CD8-positive, alpha-beta memory T cell (primary cell): ENCODE measurements around the gene SRGAP1. TPM values are rescaled to one million over a fixed set of nuclear protein-coding genes. Genes with fewer than 3 reads are reported as not detected.
A peak's percentile ranks its signal among the peaks of the same experiment; 100 is the strongest.

Experiments used
- CTCF ChIA-PET: fragments of 350-600 bp; sonication (Branson Sonifier 250); formaldehyde crosslinking; loops from one replicate; lab custom pipeline; 2021; ENCODE audit warnings: antibody characterized with exemption; lab: Charles Lee
- POLR2A ChIA-PET: fragments of 350-600 bp; sonication (Branson Sonifier 250); formaldehyde crosslinking; loops from one replicate; lab custom pipeline; 2021; ENCODE audit warnings: antibody characterized with exemption; lab: Charles Lee
- DNase-seq, 5 donors: peaks; one replicate each; pipeline versions ENCODE4 v3.0.0 to v3.0.0-alpha.2; 2020 to 2022; ENCODE audit warnings: mixed read lengths in 1 of 5
- H3K27ac ChIP-seq: one replicate; pipeline ENCODE4 v1.7.0; 2013; ENCODE audit warnings: low read depth, mild to moderate bottlenecking, low read length, moderate library complexity
- H3K27me3 ChIP-seq: 2 replicates; pipeline ENCODE4 v1.7.0; 2013; ENCODE audit warnings: low read length, mild to moderate bottlenecking; ENCODE audit not compliant: insufficient read depth, poor library complexity, severe bottlenecking
- H3K36me3 ChIP-seq: 2 replicates; pipeline ENCODE4 v1.7.0; 2013; ENCODE audit warnings: mild to moderate bottlenecking, low read length, moderate library complexity; ENCODE audit not compliant: insufficient read depth
- H3K4me1 ChIP-seq: 2 replicates; pipeline ENCODE4 v1.7.0; 2013; ENCODE audit warnings: mild to moderate bottlenecking, low read length, moderate library complexity; ENCODE audit not compliant: insufficient read depth
- H3K4me3 ChIP-seq: 2 replicates; pipeline ENCODE4 v1.7.0; 2013; ENCODE audit warnings: mild to moderate bottlenecking, low read length
- H3K9me3 ChIP-seq: 2 replicates; pipeline ENCODE4 v1.7.0; 2013; ENCODE audit warnings: mild to moderate bottlenecking, low read length
- H3K27ac Mint-ChIP-seq, 8 donors: one replicate each; pipeline ENCODE4 v1.8.0; 2020 to 2021; ENCODE audit warnings: mixed read lengths in 8 of 8, mild to moderate bottlenecking in 6 of 8, inconsistent platforms in 3 of 8, moderate library complexity in 3 of 8
- H3K27me3 Mint-ChIP-seq, 2 donors: one replicate each; pipeline ENCODE4 v1.8.0; 2020 to 2021; ENCODE audit warnings: mixed read lengths in 2 of 2, mild to moderate bottlenecking in 1 of 2, moderate library complexity in 1 of 2
- H3K36me3 Mint-ChIP-seq, 3 donors: one replicate each; pipeline ENCODE4 v1.8.0; 2020 to 2021; ENCODE audit warnings: mixed read lengths in 3 of 3, inconsistent platforms in 1 of 3, mild to moderate bottlenecking in 1 of 3
- H3K4me1 Mint-ChIP-seq, 3 donors: one replicate each; pipeline ENCODE4 v1.8.0; 2020 to 2021; ENCODE audit warnings: mixed read lengths in 3 of 3, inconsistent platforms in 1 of 3, mild to moderate bottlenecking in 1 of 3
- H3K4me3 Mint-ChIP-seq, 7 donors: one replicate each; pipeline ENCODE4 v1.8.0; 2020 to 2021; ENCODE audit warnings: mixed read lengths in 7 of 7, mild to moderate bottlenecking in 6 of 7, moderate library complexity in 4 of 7, inconsistent platforms in 2 of 7
- H3K9me3 Mint-ChIP-seq, 5 donors: one replicate each; pipeline ENCODE4 v1.8.0; 2020 to 2022; ENCODE audit warnings: mixed read lengths in 5 of 5, mild to moderate bottlenecking in 3 of 5, moderate library complexity in 2 of 5, inconsistent platforms in 1 of 5
- polyA plus RNA-seq: library from polyadenylated mRNA; unstranded; fragments of 300-500 nt; fragmentation: Illumina TruSeq; gene quantifications from one replicate; pipeline ENCODE4 v1.2.3, GENCODE V29; 2021
- total RNA-seq, 2 experiments: library from RNA; stranded (reverse); gene quantifications; one replicate each; pipeline ENCODE4 v1.2.3, GENCODE V29; 2021

The SRGAP1 gene
- total and polyA plus RNA-seq, 3 experiments from 2014 or later, result 0.09 to 0.64 (median 0.61) TPM

DNA sequence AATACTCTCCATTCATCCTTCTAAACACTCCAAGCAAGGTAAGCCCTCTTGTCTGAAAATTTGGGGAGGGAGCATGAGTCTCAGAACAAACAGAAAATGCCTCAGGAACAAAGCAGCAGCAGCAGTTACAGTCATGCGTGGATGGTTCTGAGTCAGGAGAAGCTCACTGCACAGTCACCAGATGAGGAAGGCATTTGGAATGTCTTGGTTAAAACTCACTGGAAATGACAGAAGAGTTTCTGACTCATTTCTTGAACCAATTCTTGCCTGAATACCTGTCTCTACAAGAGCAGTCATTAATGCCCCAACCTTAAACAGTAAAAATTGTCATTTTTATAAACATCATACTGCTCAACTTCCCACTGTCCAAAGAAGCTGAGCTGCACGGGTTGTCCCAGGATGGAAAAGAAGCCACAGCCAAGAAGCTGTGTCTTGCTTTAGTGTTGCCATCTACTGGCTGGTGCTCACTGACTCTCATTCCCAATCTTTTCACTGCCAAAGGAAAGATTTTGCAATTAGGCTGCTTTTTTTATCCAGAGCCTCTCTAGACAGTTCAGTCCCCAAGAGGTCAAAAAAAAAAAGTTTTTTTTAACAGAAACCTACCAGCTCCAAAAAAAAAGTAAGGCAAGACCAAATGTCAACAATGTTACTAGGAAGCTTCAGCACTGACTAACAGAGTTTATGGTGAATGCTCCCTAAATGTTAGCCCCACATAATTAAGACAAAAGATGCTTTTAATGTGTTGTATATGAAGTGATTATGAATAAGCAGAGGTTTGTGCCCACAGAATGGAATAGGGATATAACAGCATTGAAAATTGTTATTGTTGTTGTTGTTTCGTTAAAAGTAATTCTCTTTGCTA lies 337.2 kb downstream of the SRGAP1 start:
- Histone ChIP-seq H3K4me1 (no peaks in the 10 kb centered on the region), H3K27me3 (no peaks in the 10 kb centered on the region), H3K36me3 (no peaks in the 10 kb centered on the region), H3K27ac (no peak overlapping the region), H3K4me3 (no peak overlapping the region), H3K9me3 (no peaks in the 10 kb centered on the region)
- Mint-ChIP-seq H3K4me1 (no peaks in the 10 kb centered on the region), H3K4me3 (no peak overlapping the region), H3K27me3 (no peaks in the 10 kb centered on the region), H3K27ac (no peak overlapping the region), H3K9me3 (no peaks in the 10 kb centered on the region), H3K36me3 (peaks cover 1 to 21% (median 5%) of the 10 kb centered on the region in 3 donors)
- CTCF ChIA-PET, result no interaction called here
- POLR2A ChIA-PET, result no interaction called here
- no peak for DNase-seq

DNA sequence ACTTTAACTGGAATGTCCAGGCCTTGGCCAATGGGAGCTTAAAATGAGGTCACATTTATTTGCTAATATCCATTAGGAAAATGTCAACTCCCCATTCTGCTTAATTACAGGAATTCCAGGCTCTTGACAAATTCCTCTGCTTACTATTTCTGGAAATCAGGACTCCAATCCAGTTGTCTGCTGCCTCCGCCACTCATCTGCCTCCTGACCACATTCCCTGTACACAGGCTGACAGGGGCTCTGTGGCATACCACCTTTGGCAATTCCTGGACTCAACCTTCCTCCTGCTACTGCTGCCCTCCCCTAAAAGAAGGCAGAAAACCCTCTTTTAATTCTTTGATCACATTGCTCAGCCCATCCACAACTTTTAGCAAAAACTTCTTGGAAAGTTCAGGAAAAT lies 339.7 kb downstream of the SRGAP1 start:
- Mint-ChIP-seq H3K9me3 (no peaks in the 10 kb centered on the region), H3K27me3 (peaks cover 0 to 2% of the 10 kb centered on the region in 2 donors), H3K27ac (no peak overlapping the region), H3K4me1 (no peaks in the 10 kb centered on the region), H3K36me3 (peaks cover 3 to 21% (median 9%) of the 10 kb centered on the region in 3 donors), H3K4me3 (no peak overlapping the region)
- CTCF ChIA-PET, result no interaction called here
- no peak for DNase-seq
- no peaks in the 10 kb centered on the region for H3K9me3 ChIP-seq
- POLR2A ChIA-PET, result no interaction called here
- no peaks in the 10 kb centered on the region for H3K27me3 ChIP-seq
- H3K36me3 ChIP-seq, result no peaks in the 10 kb centered on the region
- no peak overlapping the region for H3K4me3 ChIP-seq
- H3K4me1 ChIP-seq, result no peaks in the 10 kb centered on the region
- no peak overlapping the region for H3K27ac ChIP-seq

- Mint-ChIP-seq H3K4me1 (no peaks in the 10 kb centered on the region), H3K27ac (no peak overlapping the region), H3K9me3 (no peaks in the 10 kb centered on the region), H3K36me3 (peaks cover 8 to 21% (median 9%) of the 10 kb centered on the region in 3 donors), H3K27me3 (peaks cover 0 to 2% of the 10 kb centered on the region in 2 donors), H3K4me3 (no peak overlapping the region)
- DNase-seq, result no peak
- ChIA-PET POLR2A (interaction anchor here (0.7 kb wide), 1 partner anchor 35 kb away, joined by 3 read pairs; the partner anchor contains the start of gene KICS2), CTCF (no interaction called here)
- Histone ChIP-seq H3K27me3 (no peaks in the 10 kb centered on the region), H3K36me3 (no peaks in the 10 kb centered on the region), H3K27ac (no peak overlapping the region), H3K9me3 (no peaks in the 10 kb centered on the region), H3K4me1 (no peaks in the 10 kb centered on the region), H3K4me3 (no peak overlapping the region)
Observed at GRCh38 chr12:64186789-64187188, 342.3 kb downstream of the SRGAP1 start.

- Histone ChIP-seq H3K27ac (no peak overlapping the region), H3K4me1 (no peaks in the 10 kb centered on the region), H3K27me3 (no peaks in the 10 kb centered on the region), H3K4me3 (no peak overlapping the region), H3K9me3 (no peaks in the 10 kb centered on the region), H3K36me3 (no peaks in the 10 kb centered on the region)
- Mint-ChIP-seq H3K4me3 (no peak overlapping the region), H3K4me1 (no peaks in the 10 kb centered on the region), H3K27ac (no peak overlapping the region), H3K27me3 (peaks cover 0 to 2% of the 10 kb centered on the region in 2 donors), H3K9me3 (no peaks in the 10 kb centered on the region), H3K36me3 (peaks cover 11 to 23% (median 13%) of the 10 kb centered on the region in 3 donors)
- ChIA-PET CTCF (no interaction called here), POLR2A (no interaction called here)
- DNase-seq, result no peak
Observed at GRCh38 chr12:64187370-64187769, 342.9 kb downstream of the SRGAP1 start.

GRCh38 chr12:64187794-64188193 lies 343.3 kb downstream of the SRGAP1 start:
- H3K4me1 ChIP-seq, result no peaks in the 10 kb centered on the region
- H3K27me3 Mint-ChIP-seq, result peaks cover 0 to 2% of the 10 kb centered on the region in 2 donors
- no peak overlapping the region for H3K4me3 ChIP-seq
- DNase-seq, result no peak
- H3K36me3 ChIP-seq, result no peaks in the 10 kb centered on the region
- peaks cover 12 to 25% (median 17%) of the 10 kb centered on the region in 3 donors for H3K36me3 Mint-ChIP-seq
- H3K27ac Mint-ChIP-seq, result no peak overlapping the region
- peaks cover 2 to 4% (median 3%) of the 10 kb centered on the region in 3 donors for H3K4me1 Mint-ChIP-seq
- H3K9me3 ChIP-seq, result no peaks in the 10 kb centered on the region
- H3K27me3 ChIP-seq, result no peaks in the 10 kb centered on the region
- H3K27ac ChIP-seq, result no peak overlapping the region
- CTCF ChIA-PET, result no interaction called here
- no peaks in the 10 kb centered on the region for H3K9me3 Mint-ChIP-seq
- POLR2A ChIA-PET, result no interaction called here
- peak overlapping the region in 1 of 7 donors; percentile 23 for H3K4me3 Mint-ChIP-seq

- Mint-ChIP-seq H3K9me3 (no peaks in the 10 kb centered on the region), H3K27me3 (peaks cover 0 to 2% of the 10 kb centered on the region in 2 donors), H3K4me1 (peaks cover 6 to 20% (median 13%) of the 10 kb centered on the region in 3 donors), H3K27ac (peak overlapping the region in 1 of 8 donors; percentile 34), H3K36me3 (peaks cover 21 to 32% (median 23%) of the 10 kb centered on the region in 3 donors), H3K4me3 (no peak overlapping the region)
- Histone ChIP-seq H3K27ac (no peak overlapping the region), H3K27me3 (no peaks in the 10 kb centered on the region), H3K4me1 (no peaks in the 10 kb centered on the region), H3K4me3 (no peak overlapping the region), H3K9me3 (no peaks in the 10 kb centered on the region), H3K36me3 (no peaks in the 10 kb centered on the region)
- CTCF ChIA-PET, result no interaction called here
- DNase-seq, result no peak
- POLR2A ChIA-PET, result no interaction called here
Observed at GRCh38 chr12:64189530-64189929, 345.0 kb downstream of the SRGAP1 start.

GRCh38 chr12:64190140-64190539 lies 345.6 kb downstream of the SRGAP1 start:
- H3K9me3 ChIP-seq, result no peaks in the 10 kb centered on the region
- Mint-ChIP-seq H3K36me3 (peaks cover 20 to 37% (median 26%) of the 10 kb centered on the region in 3 donors), H3K27ac (no peak overlapping the region), H3K9me3 (no peaks in the 10 kb centered on the region), H3K4me1 (peaks cover 6 to 21% (median 13%) of the 10 kb centered on the region in 3 donors), H3K4me3 (no peak overlapping the region), H3K27me3 (peaks cover 0 to 2% of the 10 kb centered on the region in 2 donors)
- no peak for DNase-seq
- H3K27me3 ChIP-seq, result no peaks in the 10 kb centered on the region
- no peaks in the 10 kb centered on the region for H3K36me3 ChIP-seq
- POLR2A ChIA-PET, result no interaction called here
- no peaks in the 10 kb centered on the region for H3K4me1 ChIP-seq
- H3K4me3 ChIP-seq, result no peak overlapping the region
- no peak overlapping the region for H3K27ac ChIP-seq
- CTCF ChIA-PET, result no interaction called here

DNA sequence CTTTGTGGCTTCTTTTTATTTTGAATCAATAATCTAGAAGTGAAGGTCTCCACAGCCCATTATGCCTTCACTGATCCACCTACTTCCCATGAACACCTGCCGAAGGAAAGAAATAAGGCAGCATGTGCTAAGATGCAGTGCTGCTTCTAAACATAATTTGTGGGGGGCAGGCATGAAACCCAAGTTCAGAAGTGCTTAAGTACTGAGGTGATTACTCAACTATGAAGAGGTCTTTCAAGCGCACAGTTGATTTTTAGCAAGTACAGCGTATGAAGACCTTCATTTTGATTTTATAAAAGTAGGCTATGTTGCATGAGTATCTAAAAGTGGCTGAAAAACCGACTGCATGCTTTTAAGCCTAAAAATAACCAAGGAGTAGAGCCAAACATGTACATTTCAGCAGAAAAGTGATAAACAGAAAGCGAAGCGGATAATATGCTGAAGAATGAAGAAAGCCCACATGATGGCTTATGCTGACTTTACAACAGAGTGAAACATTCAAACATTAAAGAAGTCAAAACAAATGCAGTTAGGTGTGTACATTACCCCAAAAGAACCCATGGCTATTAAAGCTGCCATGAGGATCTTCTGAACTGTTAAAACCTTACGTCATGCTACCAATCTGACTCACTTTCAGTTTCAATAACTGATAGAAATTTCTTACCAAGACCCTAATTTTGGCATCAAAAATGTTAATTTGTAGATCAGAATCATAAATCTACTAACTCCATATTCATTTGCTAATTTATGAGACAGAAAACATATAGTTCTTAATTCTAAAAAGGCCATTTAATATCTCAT lies 348.3 kb downstream of the SRGAP1 start:
- no peak for DNase-seq
- H3K27me3 Mint-ChIP-seq, result peaks cover 0 to 2% of the 10 kb centered on the region in 2 donors
- Histone ChIP-seq H3K4me3 (no peak overlapping the region), H3K9me3 (no peaks in the 10 kb centered on the region), H3K27me3 (no peaks in the 10 kb centered on the region), H3K4me1 (no peaks in the 10 kb centered on the region), H3K36me3 (no peaks in the 10 kb centered on the region), H3K27ac (no peak overlapping the region)
- H3K9me3 Mint-ChIP-seq, result no peaks in the 10 kb centered on the region
- peak overlapping the region in 1 of 8 donors; percentile 66 for H3K27ac Mint-ChIP-seq
- POLR2A ChIA-PET, result no interaction called here
- H3K36me3 Mint-ChIP-seq, result peaks cover 22 to 39% (median 23%) of the 10 kb centered on the region in 3 donors
- H3K4me3 Mint-ChIP-seq, result peak overlapping the region in 1 of 7 donors; percentile 19
- CTCF ChIA-PET, result no interaction called here
- peaks cover 6 to 21% (median 13%) of the 10 kb centered on the region in 3 donors for H3K4me1 Mint-ChIP-seq
